ENCODE measurements around the gene SSX2IP. TPM values are rescaled to one million over a fixed set of nuclear protein-coding genes. Genes with fewer than 3 reads are reported as not detected.

SSX2IP gene
- total RNA-seq, 6 experiments from 2014 or later: 5.0 to 16.1 (median 8.3) TPM

DNA sequence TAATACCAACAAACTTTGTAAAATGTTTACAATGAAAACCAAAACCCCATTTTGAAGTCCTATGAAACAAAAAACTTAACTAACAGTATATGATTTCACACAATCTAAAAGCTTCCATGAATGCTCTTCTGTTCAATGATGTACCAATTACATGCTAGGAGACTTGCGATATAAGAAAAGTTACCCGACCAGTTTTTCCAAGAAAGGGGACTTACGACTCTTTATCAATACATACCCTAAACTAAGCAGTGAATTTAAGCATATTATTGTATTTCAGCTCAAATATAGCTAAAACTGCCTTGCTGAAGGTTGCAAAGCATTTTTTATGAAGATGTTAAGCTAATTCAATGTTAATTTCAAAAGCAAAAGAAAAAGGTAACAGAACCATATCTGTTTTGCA, 15.6 kb downstream of the SSX2IP start:
- Histone ChIP-seq H3K27me3 (no peaks in the 10 kb centered on the region), H3K36me3 (no peaks in the 10 kb centered on the region), H3K27ac (no peak overlapping the region), H3K4me3 (no peak overlapping the region), H3K9me3 (no peaks in the 10 kb centered on the region), H3K4me1 (no peaks in the 10 kb centered on the region)
- intact Hi-C loops (cut with DNase I): no loop called here
- no peak for DNase-seq
- TF ChIP-seq POLR2A (IDR thresholded peaks at IDR 0.05): no peak
- TF ChIP-seq, protein P1, sequence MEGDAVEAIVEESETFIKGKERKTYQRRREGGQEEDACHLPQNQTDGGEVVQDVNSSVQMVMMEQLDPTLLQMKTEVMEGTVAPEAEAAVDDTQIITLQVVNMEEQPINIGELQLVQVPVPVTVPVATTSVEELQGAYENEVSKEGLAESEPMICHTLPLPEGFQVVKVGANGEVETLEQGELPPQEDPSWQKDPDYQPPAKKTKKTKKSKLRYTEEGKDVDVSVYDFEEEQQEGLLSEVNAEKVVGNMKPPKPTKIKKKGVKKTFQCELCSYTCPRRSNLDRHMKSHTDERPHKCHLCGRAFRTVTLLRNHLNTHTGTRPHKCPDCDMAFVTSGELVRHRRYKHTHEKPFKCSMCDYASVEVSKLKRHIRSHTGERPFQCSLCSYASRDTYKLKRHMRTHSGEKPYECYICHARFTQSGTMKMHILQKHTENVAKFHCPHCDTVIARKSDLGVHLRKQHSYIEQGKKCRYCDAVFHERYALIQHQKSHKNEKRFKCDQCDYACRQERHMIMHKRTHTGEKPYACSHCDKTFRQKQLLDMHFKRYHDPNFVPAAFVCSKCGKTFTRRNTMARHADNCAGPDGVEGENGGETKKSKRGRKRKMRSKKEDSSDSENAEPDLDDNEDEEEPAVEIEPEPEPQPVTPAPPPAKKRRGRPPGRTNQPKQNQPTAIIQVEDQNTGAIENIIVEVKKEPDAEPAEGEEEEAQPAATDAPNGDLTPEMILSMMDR (IDR thresholded peaks at IDR 0.05): no peak
- 87% methylated on average over 3 of the region's 3 CpGs for WGBS (ENCODE audit: insufficient coverage, low coverage, low lambda C conversion rate, missing lambda C conversion rate)
- ATAC-seq: no peak

DNA sequence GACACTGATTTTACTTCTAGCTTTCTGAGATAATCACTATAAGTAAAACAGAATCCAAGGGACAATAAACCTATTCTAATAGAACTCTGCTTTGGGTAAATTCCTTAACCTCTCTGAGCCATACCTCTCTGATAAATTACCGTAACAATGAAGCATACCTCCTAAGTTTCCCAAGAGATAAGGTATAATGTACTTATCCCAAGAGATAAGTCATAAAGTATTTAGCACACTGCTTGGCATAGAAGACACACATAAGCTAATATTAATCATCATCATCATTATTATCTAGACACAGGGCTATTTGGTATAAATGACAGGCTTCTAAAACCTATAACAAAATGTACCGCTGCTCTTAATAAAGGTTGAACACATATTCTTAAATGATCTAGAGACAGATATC, 16.2 kb downstream of the SSX2IP start:
- Histone ChIP-seq H3K9me3 (no peaks in the 10 kb centered on the region), H3K27me3 (no peaks in the 10 kb centered on the region), H3K36me3 (no peaks in the 10 kb centered on the region), H3K27ac (no peak overlapping the region), H3K4me1 (no peaks in the 10 kb centered on the region), H3K4me3 (no peak overlapping the region)
- ATAC-seq (no peak), DNase-seq (no peak)
- TF ChIP-seq POLR2A (IDR thresholded peaks at IDR 0.05): no peak
- TF ChIP-seq, protein P1 (IDR thresholded peaks at IDR 0.05): no peak
- intact Hi-C loops (cut with DNase I): no loop called here
- WGBS (ENCODE audit: insufficient coverage, low coverage, low lambda C conversion rate, missing lambda C conversion rate): 100% methylated on average over 2 of the region's 2 CpGs

GRCh38 chr1:84672080-84672854, 18.0 kb downstream of the SSX2IP start:
- 86% methylated on average over 3 of the region's 3 CpGs for WGBS (ENCODE audit: insufficient coverage, low coverage, low lambda C conversion rate, missing lambda C conversion rate)
- ATAC-seq (no peak), DNase-seq (no peak)
- no peak for TF ChIP-seq POLR2A (IDR thresholded peaks at IDR 0.05)
- TF ChIP-seq, protein P1 (IDR thresholded peaks at IDR 0.05): no peak
- Histone ChIP-seq H3K4me3 (no peak overlapping the region), H3K4me1 (no peaks in the 10 kb centered on the region), H3K27me3 (no peaks in the 10 kb centered on the region), H3K27ac (no peak overlapping the region), H3K9me3 (no peaks in the 10 kb centered on the region), H3K36me3 (no peaks in the 10 kb centered on the region)
- intact Hi-C loops (cut with DNase I): no loop called here

- peaks cover 0 to 8% (median 0%) of the 10 kb centered on the region in 4 donors for H3K4me1 ChIP-seq
- intact Hi-C loops (cut with DNase I): no loop called here
- H3K36me3 ChIP-seq: peaks cover 0 to 3% (median 0%) of the 10 kb centered on the region in 4 donors
- ATAC-seq: no peak
- 90% methylated on average over 2 of the region's 2 CpGs for WGBS (ENCODE audit: insufficient coverage, low coverage, low lambda C conversion rate, missing lambda C conversion rate)
- no peak overlapping the region for H3K27ac ChIP-seq
- no peak for DNase-seq
- no peaks in the 10 kb centered on the region for H3K9me3 ChIP-seq
- H3K27me3 ChIP-seq: no peaks in the 10 kb centered on the region
- TF ChIP-seq POLR2A (IDR thresholded peaks at IDR 0.05): no peak
- TF ChIP-seq, protein P1 (IDR thresholded peaks at IDR 0.05): no peak
- no peak overlapping the region for H3K4me3 ChIP-seq
Observed at GRCh38 chr1:84669831-84670230, 20.4 kb downstream of the SSX2IP start.

Measured in right lobe of liver (tissue), 6 donors.